HG03439 (cell line): Measurements from ENCODE around the gene TGFB1.
A peak's percentile ranks its signal among the peaks of the same experiment; 100 is the strongest.
"Not testable (repeated sequence)": the region's sequence is repeated elsewhere in the genome, so short reads cannot be mapped to it uniquely, and the experiment has no call there.

Source experiments
- ATAC-seq: cut with Tn5 transposase; IDR thresholded peaks from one replicate; pipeline ENCODE4 v1.9.1; 2021; ENCODE audit warnings: mild to moderate bottlenecking, moderate library complexity; ENCODE audit not compliant: unreplicated experiment

The TGFB1 gene

GRCh38 chr19:41371119-41371518 is 17.4 kb upstream of the TGFB1 start:
- not testable (repeated sequence) for ATAC-seq

GRCh38 chr19:41369769-41370168 is 16.0 kb upstream of the TGFB1 start:
- no peak for ATAC-seq

GRCh38 chr19:41367848-41368301 is 14.2 kb upstream of the TGFB1 start:
- no peak for ATAC-seq

GRCh38 chr19:41366089-41366488 is 12.4 kb upstream of the TGFB1 start:
- ATAC-seq = no peak

- ATAC-seq = no peak
Observed at GRCh38 chr19:41364524-41365391, 11.0 kb upstream of the TGFB1 start.

- ATAC-seq = peak; percentile 86
Observed at GRCh38 chr19:41363753-41364523, 10.2 kb upstream of the TGFB1 start, which contains the start of gene B9D2. B9D2 (minus strand) TSS chr19:41364149; CDS start chr19:41363519, 630 bp downstream.

- peak; percentile 4 for ATAC-seq
Observed at GRCh38 chr19:41363371-41363752, 9.6 kb upstream of the TGFB1 start.

GRCh38 chr19:41362143-41362847 is 8.6 kb upstream of the TGFB1 start:
- no peak for ATAC-seq

- ATAC-seq = no peak
Observed at GRCh38 chr19:41359741-41360140, 6.0 kb upstream of the TGFB1 start.

- ATAC-seq = no peak
Observed at GRCh38 chr19:41357746-41358145, 4.0 kb upstream of the TGFB1 start.

GRCh38 chr19:41356984-41357739 is 3.4 kb upstream of the TGFB1 start:
- no peak for ATAC-seq

GRCh38 chr19:41355802-41356201 is 2.1 kb upstream of the TGFB1 start:
- no peak for ATAC-seq

- ATAC-seq = no peak
Observed at GRCh38 chr19:41355035-41355434, 1.3 kb upstream of the TGFB1 start.

- no peak for ATAC-seq
Observed at GRCh38 chr19:41354343-41354953, 726 bp upstream of the TGFB1 start.

- ATAC-seq = peak; percentile 12
Observed at GRCh38 chr19:41352609-41353465, 885 bp downstream of the TGFB1 start.

GRCh38 chr19:41352279-41352608 is 1.5 kb downstream of the TGFB1 start:
- ATAC-seq = no peak

- peak; percentile 33 for ATAC-seq
Observed at GRCh38 chr19:41351339-41352245, 2.1 kb downstream of the TGFB1 start.

- ATAC-seq = peak; percentile 3
Observed at GRCh38 chr19:41350735-41351338, 2.9 kb downstream of the TGFB1 start.
